ENCODE measurements around the gene FTH1.

DNA sequence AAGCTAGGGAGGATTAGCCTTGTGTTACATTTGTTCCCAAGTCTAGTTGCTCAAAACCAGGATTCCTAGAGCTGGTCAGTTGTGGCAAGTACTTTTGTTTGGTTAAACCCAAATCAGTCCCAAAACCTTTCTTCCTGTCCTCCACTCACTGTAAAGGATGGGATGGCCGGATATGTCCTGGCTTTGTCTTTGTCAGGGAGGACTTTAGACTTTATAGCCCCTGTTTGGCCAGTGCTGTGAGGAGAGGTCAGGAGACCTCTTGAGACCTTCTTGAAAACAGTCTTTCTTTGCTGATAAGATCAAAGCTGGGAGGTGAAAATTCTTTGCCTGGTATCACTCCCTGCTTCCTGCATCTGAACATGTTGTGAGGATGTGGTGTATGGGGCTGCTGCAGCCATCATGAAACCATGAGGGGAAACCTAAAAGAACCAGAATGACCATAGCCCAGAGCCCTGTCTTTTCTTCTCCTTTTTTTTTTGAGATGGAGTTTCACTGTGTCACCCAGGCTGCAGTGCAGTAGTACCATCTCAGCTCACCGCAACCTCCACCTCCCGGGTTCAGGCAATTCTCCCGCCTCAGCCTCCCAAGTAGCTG is 43.6 kb upstream of the FTH1 start:
- TF ChIP-seq, protein P1, sequence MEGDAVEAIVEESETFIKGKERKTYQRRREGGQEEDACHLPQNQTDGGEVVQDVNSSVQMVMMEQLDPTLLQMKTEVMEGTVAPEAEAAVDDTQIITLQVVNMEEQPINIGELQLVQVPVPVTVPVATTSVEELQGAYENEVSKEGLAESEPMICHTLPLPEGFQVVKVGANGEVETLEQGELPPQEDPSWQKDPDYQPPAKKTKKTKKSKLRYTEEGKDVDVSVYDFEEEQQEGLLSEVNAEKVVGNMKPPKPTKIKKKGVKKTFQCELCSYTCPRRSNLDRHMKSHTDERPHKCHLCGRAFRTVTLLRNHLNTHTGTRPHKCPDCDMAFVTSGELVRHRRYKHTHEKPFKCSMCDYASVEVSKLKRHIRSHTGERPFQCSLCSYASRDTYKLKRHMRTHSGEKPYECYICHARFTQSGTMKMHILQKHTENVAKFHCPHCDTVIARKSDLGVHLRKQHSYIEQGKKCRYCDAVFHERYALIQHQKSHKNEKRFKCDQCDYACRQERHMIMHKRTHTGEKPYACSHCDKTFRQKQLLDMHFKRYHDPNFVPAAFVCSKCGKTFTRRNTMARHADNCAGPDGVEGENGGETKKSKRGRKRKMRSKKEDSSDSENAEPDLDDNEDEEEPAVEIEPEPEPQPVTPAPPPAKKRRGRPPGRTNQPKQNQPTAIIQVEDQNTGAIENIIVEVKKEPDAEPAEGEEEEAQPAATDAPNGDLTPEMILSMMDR (conservative IDR thresholded peaks at IDR 0.05; ENCODE audit: low read depth, low read length) = no peak
- no peak for TF ChIP-seq EZH2 (IDR thresholded peaks at IDR 0.05; ENCODE audit: low read length, unreplicated experiment)
- TF ChIP-seq EZH2phosphoT487 (IDR thresholded peaks at IDR 0.05; ENCODE audit: borderline replicate concordance, low read length) = no peak
